Measurements from ENCODE around the gene PFN1.

DNA sequence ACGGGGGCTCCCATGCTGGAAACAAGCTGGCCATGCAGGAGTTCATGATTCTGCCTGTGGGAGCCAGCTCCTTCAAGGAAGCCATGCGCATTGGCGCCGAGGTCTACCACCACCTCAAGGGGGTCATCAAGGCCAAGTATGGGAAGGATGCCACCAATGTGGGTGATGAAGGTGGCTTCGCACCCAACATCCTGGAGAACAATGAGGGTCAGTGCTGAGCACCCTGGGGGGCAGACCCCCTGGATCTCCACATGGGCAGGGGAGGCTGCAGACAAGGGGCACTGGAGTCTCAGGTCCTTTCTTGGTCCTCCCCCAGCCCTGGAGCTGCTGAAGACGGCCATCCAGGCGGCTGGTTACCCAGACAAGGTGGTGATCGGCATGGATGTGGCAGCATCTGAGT lies 6.8 kb upstream of the PFN1 start:
- TF ChIP-seq, protein P1, sequence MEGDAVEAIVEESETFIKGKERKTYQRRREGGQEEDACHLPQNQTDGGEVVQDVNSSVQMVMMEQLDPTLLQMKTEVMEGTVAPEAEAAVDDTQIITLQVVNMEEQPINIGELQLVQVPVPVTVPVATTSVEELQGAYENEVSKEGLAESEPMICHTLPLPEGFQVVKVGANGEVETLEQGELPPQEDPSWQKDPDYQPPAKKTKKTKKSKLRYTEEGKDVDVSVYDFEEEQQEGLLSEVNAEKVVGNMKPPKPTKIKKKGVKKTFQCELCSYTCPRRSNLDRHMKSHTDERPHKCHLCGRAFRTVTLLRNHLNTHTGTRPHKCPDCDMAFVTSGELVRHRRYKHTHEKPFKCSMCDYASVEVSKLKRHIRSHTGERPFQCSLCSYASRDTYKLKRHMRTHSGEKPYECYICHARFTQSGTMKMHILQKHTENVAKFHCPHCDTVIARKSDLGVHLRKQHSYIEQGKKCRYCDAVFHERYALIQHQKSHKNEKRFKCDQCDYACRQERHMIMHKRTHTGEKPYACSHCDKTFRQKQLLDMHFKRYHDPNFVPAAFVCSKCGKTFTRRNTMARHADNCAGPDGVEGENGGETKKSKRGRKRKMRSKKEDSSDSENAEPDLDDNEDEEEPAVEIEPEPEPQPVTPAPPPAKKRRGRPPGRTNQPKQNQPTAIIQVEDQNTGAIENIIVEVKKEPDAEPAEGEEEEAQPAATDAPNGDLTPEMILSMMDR (IDR thresholded peaks at IDR 0.05): no peak
- TF ChIP-seq POLR2A (IDR thresholded peaks at IDR 0.05): no peak
